HG03025 (cell line): ENCODE measurements around the gene FAR2.

Experiments used
- ATAC-seq: cut with Tn5 transposase; IDR thresholded peaks from one replicate; pipeline ENCODE4 v1.9.1; 2021; ENCODE audit warnings: mild to moderate bottlenecking, moderate library complexity; ENCODE audit not compliant: unreplicated experiment, low FRiP score

Gene FAR2

GRCh38 chr12:29314416-29314815, 165.3 kb downstream of the FAR2 start:
- ATAC-seq = no peak

GRCh38 chr12:29316752-29317151, 167.7 kb downstream of the FAR2 start:
- ATAC-seq = no peak

GRCh38 chr12:29317556-29318363, 168.7 kb downstream of the FAR2 start:
- ATAC-seq = peak; percentile 92

- no peak for ATAC-seq
These were observed 171.4 kb downstream of the FAR2 start for GRCh38 chr12:29320295-29321085.

- ATAC-seq = no peak
These were observed 173.1 kb downstream of the FAR2 start for GRCh38 chr12:29322157-29322556.

GRCh38 chr12:29329411-29329810, 180.3 kb downstream of the FAR2 start:
- ATAC-seq = no peak

- ATAC-seq = no peak
These were observed 184.1 kb downstream of the FAR2 start for GRCh38 chr12:29333178-29333577.

- ATAC-seq = no peak
These were observed 185.9 kb downstream of the FAR2 start for GRCh38 chr12:29334937-29335336.

GRCh38 chr12:29337325-29337724, 188.2 kb downstream of the FAR2 start:
- no peak for ATAC-seq

- no peak for ATAC-seq
These were observed 194.1 kb downstream of the FAR2 start for GRCh38 chr12:29343022-29343799.

- no peak for ATAC-seq
These were observed 197.8 kb downstream of the FAR2 start for GRCh38 chr12:29346769-29347421.

- ATAC-seq = no peak
These were observed 201.0 kb downstream of the FAR2 start for GRCh38 chr12:29350080-29350479.

GRCh38 chr12:29354954-29355353, 205.9 kb downstream of the FAR2 start:
- no peak for ATAC-seq

- ATAC-seq = no peak
These were observed 216.0 kb downstream of the FAR2 start for GRCh38 chr12:29365091-29365490.

GRCh38 chr12:29374012-29374411, 224.9 kb downstream of the FAR2 start:
- no peak for ATAC-seq

GRCh38 chr12:29374913-29375312, 225.8 kb downstream of the FAR2 start:
- ATAC-seq = no peak

GRCh38 chr12:29376118-29376517, 227.0 kb downstream of the FAR2 start:
- no peak for ATAC-seq

GRCh38 chr12:29380536-29381523, 231.8 kb downstream of the FAR2 start, which contains the start of gene ERGIC2:
TSS of gene ERGIC2 (minus strand) at chr12:29381172. CDS start at chr12:29371633, 9,539 bp downstream.
- peak; percentile 97 for ATAC-seq

GRCh38 chr12:29382251-29382650, 233.2 kb downstream of the FAR2 start:
- no peak for ATAC-seq
